HG03342 (cell line): ENCODE measurements around the gene PITPNM3.
"Not testable (repeated sequence)": the region's sequence is repeated elsewhere in the genome, so short reads cannot be mapped to it uniquely, and the experiment has no call there.

Source experiments
- ATAC-seq: cut with Tn5 transposase; IDR thresholded peaks from one replicate; pipeline ENCODE4 v1.9.1; 2021; ENCODE audit warnings: mild to moderate bottlenecking, moderate library complexity; ENCODE audit not compliant: unreplicated experiment

The PITPNM3 gene

DNA sequence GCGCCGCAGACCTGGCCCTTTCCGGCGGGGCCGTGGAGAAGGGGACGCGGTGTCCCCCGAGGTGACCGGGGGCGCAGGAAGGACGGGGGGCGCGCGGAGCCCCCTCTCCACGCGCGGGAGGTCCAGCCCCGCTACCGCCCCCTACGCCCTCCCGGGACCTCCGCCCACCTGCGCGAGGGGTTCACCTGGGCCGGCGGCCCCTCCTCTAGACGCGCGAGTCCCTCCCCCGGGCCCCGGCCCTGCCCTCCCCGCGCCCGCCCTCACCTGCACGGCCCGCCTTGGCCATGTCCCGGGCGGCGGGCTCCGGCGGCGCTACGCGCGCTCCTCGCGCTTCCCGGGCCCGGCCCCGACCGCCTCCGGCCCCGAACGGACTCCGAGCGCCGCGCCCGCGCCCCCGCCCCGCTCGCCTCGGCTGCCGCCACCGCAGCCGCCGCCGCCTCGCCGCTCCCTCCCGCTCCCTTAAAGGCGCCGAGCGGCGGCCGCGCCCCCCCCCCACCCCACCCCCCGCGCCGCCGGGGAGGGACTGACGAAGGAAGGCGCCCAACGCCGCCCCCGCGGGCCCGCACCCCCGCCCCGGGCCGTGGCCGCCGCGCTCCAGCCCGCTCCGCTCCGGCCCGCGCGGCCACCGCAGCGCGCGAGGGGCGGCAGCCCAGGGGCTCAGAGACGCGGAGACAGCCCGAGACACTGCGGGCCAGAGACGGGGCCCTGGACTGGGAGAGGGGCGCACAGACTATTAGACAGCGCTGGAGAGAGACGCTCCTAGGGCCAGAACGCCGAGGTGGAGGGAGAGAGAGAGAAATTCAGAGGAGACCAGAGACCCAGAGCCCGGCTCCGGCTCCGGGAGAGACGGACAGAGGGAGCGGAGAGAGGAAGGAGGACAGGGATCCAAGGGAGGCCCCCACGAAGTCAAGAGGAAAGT, at the start of gene PITPNM3:
TSS of gene PITPNM3 (minus strand) at position 435 of the 919 bp plus-strand sequence. CDS start at position 286, 149 bp downstream.
- no peak for ATAC-seq

DNA sequence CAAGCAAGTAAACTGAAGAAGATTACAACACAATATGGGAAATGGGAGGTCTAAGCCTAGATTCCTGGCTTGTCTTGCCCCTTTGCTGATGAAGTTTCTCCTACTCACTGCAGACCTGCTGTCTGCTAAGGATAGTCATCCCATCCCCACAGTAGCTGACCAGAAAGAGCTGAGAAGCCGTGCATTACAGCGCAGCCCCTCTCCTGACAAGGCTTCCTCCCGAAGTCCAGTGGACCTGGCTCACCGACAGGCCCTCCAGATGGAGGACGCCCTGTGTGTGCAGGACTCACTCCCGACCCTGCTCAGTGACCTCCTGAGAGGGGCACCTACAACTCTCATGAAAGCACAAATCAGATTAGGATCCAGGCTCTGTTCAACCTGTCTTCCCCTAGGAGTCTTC, 48.8 kb upstream of the PITPNM3 start:
- no peak for ATAC-seq

DNA sequence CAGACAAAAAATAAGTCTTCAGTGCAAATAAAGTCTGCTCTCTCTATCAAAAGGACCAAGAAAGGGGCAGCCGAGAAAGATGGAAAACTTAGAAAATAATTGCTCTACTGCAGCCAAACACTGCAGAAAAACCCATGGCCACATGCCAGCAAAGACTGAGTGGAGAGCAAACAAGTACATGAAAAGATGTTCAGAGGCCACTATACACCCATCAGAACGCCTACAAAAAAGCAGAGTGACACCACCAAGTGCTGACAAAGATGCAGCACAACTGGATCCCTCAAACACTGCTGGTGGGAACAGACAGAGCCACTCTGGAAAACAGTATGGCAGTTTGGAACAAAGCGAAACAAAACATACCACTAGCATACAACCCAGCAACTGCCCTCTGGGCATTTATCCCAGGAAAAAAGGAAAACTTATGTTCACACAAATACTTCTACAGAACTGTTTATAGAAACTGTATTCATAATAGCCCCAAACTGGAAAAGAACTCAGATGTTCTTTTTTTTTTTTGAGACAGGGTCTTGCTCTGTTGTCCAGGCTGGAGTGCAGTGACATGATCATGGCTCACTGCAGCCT, 47.5 kb upstream of the PITPNM3 start:
- ATAC-seq, result no peak

DNA sequence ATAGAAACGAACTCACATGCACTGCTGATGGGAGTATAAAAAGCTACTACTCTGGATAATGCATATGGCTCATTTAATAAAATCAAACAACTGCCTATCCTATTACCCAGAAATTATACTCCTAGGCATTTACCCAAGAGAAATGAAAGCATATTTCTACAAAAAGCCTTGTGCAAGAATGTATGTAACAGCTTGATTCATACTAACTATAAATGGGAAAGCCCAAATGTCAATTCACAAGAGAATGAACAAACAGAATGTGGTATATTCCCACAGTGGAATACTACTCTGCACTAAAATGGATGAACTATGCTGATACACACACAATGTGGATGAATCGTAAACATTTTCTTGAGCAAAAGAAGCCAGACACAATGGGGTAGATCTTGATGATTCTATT, 45.8 kb upstream of the PITPNM3 start:
- ATAC-seq, result no peak

DNA sequence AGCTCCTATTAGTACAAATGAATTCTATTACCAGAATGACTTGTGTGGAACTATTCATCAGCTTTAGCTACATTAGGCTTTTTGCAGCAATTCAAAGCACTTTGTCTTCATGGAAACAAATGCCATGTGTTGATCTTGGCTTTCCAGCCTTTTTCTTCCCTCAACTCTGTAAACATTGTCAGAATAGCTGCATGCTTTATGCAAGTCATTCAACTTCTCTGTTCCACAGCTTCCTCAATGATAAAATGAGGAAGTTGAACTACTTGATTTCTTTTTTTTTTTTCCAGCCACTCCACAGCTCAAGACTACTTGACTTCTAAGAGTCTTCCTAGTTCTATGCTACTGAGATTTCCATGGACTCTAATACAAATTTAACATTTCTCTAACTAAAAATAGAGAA, 43.0 kb upstream of the PITPNM3 start:
- ATAC-seq, result no peak

DNA sequence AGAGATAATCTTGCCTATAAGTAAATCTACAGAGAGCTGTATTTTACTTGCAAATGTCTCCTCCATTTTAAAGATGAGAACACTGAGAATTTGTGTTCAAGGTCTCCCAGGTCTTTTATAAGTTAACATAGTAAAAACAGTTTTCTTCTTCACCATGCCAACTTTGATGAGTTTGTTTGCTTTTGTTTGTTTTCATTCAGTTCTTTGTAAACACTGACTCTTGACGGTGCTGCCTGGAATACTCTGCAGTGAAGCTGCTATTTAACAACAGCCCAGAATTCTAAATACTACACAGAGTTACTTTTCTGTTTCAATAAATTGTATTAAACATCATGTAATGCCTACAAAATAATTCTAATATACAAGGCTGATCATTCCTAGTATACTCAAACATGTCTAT, 41.4 kb upstream of the PITPNM3 start:
- ATAC-seq, result no peak

DNA sequence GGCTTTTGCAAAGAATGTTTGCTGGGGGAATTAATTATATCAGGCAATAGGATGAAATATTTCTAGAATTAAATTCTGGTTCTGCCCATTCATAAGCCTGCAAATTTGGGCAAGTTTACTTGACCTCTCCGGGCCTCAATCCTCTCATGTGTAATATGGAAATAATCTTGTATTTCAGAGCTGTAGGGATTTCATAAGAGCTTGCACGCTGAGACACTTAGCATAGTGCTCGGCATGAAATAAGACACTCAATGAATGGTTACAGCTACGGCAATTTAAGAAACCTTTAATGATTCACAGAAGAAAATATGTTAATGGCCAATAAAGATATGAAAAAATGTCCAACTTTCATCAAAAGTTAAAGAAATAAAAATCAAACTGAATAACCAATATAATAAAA, 40.6 kb upstream of the PITPNM3 start:
- no peak for ATAC-seq

DNA sequence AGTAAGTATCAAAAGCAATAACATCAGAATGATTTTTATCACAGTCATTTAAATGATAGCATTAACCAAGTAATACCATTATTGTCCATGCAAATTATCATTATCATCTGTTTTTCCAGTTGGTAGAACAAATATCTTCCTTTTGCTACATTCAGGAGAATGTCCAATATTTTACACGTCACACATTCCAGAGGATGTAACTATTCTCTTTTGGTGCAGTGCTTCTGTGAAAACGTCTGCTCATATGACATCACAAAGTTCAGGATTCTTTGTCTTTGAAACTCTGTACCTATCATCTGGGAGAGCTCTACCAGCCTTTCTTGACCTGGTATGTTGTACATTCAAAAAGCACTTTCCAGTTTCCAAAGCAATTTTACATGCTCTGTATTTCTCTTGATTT, 40.2 kb upstream of the PITPNM3 start:
- ATAC-seq, result no peak

DNA sequence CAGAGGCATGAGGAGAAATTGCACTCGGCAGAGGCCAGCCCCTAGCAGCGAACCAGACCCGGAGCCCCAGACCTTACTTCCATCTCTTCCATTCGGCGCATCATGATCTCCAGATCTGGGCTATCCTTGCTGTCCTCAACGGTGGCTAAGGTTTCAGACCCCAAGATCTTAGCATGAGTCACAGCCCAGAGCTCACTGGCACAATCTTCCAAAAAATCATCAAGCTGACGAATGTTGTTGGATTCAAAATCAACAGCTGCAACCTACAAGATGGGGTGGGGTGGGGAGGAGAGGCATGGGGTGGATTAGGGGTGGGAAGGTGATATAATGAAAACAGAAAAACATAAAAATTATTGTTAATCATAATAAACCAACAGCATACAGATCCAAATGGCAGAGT, 39.7 kb upstream of the PITPNM3 start:
- ATAC-seq, result no peak

DNA sequence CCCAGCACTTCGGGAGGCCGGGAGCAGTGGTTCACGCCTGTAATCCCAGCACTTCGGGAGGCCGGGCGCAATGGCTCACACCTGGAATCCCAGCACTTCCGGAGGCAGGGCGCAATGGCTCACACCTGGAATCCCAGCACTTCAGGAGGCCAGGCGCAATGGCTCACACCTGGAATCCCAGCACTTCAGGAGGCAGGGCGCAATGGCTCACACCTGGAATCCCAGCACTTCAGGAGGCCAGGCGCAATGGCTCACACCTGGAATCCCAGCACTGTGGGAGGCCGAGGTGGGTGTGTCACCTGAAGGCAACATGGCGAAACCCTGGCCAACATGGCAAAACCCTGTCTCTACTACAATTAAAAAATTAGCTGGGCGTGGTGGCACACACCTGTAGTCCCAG, 37.0 kb upstream of the PITPNM3 start:
- ATAC-seq, result not testable (repeated sequence)

DNA sequence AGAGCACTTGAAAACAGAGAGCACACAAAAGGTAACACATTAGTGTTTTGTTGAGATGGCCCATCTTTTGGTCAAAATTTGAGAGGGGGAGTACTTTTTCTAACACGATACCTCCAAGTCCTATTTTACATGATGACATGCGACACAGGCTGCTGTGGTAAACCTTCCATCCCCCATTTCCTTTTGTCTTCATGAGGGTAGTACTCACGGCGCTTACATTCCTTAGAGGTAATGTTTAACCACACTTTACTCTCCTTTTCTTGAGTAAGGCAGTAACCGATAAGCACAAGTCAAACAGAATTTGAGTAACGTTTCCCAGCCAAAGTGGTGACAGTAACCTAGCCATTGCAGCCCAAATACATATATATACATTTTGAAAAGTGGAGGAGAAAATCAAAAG, 35.8 kb upstream of the PITPNM3 start:
- ATAC-seq, result no peak

DNA sequence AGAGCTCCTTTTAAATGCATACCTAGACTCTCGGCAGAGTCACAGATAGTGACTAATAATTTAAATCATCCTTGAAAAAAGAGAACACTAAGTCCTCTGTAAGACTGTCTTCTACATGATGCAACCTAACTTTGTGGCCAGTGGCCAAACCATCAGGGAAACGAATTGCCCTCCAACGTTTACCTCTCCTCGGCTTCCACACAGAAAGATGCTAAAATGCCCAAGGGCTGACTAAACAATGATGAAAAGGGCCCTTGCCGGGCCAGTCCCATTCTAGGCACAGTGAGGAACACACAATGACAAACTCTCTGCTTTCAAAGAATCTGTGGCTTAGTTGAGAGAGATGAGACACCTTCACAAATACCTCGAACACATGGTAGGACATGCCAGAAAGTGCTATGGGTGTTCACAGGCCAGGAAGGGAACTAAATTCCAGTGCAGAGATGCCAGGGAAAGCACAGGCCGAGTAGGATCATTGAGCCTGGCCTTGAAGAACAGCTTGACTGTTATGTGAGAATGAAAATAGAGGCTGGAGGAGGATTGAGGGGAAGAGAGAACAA, 35.3 kb upstream of the PITPNM3 start:
- no peak for ATAC-seq

DNA sequence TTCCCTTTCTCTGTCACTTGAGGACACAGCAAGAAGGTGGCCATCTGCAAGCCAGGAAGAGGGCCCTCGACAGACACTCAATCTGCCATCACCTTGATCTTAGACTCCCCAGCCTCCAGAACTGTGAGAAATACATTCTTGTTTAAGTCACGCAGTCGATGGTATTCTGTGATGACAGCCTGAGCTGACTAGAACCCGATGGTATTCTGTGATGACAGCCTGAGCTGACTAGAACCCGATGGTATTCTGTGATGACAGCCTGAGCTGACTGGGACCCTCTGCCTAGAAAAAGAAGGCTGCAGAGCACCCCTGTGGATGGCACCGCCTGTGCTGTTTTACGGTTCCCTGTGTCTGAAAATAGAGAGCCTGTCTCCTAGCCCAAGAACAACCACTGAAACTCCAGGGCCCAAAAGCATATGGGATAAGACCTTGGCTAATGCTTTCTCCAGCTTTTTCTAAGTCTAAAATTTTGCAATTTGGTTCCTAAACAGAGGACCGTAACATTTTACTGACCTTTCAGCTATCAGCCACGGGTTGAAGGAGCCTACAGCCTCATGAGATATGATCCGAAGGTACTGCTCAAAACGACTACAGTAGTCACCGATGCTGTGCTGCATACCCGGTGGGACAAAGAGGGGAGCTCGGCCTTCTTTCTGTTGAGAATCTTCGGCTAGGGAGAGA, 33.1 kb upstream of the PITPNM3 start:
- no peak for ATAC-seq

DNA sequence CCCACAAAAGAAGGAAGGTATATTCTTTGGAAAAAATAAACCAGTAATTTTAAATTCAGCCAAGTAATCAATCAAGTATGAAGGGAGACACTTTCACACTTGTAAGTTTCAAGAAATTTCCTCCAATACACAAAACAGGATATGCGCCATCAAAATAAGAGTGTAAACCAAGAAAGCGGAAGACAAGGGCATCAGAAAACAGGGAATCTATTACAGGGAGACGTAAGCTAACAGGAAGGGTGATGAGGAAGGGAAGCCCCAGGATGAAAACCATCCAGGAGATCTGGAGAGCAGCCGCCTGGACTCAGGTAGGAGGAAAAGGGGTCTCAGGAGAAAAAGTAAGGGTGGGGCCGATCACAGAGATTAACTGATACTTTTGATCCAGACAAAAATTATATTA, 31.8 kb upstream of the PITPNM3 start:
- no peak for ATAC-seq

DNA sequence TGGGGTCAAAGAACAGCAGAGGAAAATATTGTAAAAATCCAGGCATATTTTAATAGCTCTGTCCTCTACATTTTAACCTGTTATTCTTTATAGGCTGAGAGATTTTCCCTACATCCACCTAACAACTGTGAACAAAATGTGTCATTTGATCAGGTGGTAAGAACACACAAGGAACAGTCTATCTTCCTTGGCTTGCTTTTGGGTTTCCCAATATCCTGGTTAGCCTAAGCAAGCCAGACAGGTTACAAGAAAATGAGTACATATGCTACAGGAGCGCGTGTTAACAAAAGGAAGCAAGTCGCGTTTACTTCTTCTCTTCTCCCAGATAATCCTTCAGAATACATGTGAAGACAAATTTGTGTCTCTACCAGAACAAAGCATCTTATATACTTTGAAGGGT, 31.0 kb upstream of the PITPNM3 start:
- no peak for ATAC-seq

DNA sequence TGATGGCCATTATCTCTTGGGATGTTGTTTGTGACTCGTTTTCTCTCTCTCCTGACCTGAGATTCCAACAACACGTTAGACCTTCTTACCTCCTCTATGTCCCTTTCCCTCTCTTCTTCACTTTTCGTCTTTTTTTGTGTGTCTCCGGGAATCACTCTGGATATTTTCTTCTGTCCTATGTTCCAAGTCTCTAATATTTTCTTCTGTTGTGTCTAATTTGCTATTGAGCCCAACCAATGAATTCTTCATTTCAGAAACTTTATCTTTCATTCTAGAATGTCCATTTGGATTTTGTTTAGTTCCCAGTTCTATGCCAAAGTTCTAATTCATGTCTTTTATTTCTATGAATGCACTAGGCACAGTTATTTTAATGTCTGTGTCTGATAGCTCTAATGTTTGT, 27.1 kb upstream of the PITPNM3 start:
- no peak for ATAC-seq

DNA sequence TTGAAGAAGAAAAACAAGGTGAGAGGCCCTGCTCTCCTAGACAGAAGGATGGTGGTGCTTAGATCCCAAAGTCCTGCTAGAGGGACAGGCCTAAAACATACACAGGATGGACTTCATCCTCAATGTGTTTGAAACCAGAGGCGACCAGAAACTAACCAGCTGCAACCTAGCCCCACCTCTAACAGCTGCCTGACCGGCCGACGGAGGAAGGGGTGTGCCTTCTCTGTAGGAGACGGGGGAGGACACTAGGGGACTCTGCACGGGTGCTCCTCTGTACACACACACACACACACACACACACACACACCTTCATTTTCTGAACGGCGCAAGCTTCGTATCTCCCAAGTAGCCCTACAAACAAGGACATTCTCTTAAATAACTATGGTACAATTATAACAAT, 24.3 kb upstream of the PITPNM3 start:
- ATAC-seq, result no peak

DNA sequence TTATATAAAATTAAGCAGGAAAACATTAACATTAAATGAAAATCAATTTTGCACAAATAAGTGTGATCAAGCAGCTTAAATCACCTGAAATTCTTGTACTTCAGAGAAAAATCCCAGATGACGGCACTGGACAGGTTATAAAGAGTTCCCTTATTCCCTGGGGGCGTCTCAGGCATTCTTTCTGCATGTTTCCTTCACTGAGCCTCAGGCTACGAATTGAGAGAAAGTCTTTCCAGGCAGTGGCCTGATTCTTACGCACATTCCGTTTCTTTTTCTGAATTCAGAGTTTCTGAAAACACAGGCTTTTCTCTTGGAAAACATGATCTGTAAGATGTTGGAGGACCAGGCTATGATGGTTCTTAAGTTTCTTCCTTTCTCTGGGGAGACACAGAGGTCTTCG, 22.1 kb upstream of the PITPNM3 start:
- ATAC-seq, result no peak

DNA sequence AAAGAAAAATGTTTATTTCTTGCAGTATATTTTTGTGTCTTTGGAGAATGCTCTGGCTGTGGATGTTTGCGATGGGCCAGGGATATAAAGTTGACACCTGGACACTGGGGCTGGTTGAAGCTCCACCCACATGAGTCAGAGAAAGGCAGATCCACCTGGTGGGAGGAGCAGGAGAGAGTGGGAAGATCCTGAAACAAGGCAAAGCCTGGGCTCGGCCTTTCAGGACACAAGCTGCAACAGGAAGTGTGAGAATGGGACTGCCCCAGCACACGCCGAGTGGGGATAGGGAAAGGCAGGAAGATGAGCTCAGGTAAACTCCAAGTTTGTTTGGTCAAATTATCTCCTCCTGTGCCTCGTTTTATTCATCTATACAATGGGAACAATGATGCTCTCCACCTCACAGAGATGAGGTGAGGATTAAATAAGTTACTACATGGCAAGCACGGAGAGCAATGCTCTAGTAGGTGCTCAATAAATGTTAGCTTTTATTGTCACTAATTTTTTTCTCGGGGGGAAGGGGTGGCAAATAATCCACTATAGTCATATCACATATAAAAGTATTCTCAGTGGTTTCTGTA, 21.4 kb upstream of the PITPNM3 start:
- no peak for ATAC-seq

DNA sequence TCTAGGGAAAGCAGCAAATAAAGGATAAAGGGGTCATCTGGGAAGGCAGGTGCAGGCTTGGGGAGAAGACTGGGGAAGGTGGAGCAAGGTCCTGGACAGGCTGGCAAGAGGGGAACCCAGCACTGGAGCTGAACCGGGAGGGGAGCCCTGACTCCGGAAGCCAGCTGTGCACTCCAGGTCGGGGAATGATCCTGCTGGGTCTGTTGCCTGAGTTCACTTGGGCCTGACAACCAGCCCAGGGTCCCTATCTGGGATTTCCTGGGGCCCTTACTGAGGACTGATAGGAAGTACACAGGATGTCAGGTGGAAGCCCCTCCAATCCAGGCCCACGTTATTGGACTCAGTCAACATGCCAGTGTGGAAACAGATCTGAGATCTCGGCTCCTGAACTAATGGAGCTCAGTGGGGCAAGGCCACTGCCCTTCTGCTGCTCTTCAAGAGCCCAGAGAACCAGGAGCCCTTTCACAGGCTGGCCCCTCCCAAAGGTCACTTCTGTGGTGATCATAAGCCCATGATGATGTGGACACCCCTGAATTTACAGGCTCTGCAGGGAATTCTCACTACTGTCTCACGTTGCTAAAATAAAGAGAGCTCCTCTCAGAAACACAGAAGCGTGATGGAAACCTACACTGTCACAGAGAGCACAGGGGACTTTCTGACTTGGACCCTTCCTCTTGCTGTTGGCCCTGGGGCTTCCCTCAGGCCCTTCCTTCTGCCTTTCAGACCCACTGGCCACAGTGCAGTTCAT, 19.9 kb upstream of the PITPNM3 start:
- no peak for ATAC-seq

DNA sequence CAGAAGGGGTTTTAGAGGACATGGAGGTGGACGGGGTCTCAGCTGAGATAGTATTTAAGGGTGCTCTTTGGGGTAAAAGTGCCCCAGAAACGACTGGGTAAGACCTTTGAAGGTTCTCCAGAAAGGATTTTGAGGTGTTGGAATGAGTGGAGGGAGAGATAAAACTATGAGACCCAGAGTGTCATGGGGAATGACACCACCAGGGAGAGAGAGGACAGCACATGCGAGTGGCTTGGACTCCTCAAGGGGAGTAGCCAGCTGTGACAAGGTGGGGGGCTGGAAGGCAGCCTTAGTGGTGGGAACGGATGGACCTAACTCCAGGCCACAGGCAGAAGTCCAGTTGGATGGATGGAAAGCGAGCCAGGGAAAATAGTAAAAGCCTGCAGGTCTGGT, 19.2 kb upstream of the PITPNM3 start:
- no peak for ATAC-seq
